ENCODE results near the gene GEMIN2. TPM values are rescaled to one million over a fixed set of nuclear protein-coding genes. Genes with fewer than 3 reads are reported as not detected.
A peak's percentile ranks its signal among the peaks of the same experiment; 100 is the strongest.

Gene GEMIN2
- total RNA-seq, 1 donor from 2014 or later, result 24.3 TPM

DNA sequence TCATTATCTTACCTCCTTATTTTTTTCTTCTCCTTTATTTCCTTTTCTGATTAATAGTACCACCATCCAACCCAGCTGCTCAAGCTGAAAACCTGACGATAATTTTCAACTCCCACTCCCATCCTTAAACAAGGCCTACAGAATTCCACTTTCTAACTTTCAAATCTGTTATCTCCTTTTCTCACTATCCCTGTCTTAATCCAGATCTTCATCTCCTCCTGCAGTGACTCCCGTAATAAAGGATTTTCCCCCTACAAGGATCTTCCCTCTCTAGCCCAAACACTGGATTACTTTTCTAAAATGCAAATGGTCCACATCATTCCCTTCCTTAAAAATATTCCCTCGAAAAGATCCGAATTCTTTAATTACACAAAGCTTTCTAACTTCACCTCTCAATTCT is 54.5 kb downstream of the GEMIN2 start:
- peak overlapping the region; percentile 61 for H3K4me3 Mint-ChIP-seq (ENCODE audit: low read depth)
- peaks cover 3% of the 10 kb centered on the region for H3K36me3 Mint-ChIP-seq (ENCODE audit: insufficient read depth)
- TF ChIP-seq CTCF (IDR thresholded peaks at IDR 0.05; ENCODE audit: unreplicated experiment), result no peak
- peaks cover 11% of the 10 kb centered on the region for H3K4me1 Mint-ChIP-seq (ENCODE audit: low read depth)
- DNase-seq (ENCODE audit: low spot score, unreplicated experiment), result no peak
- H3K27me3 Mint-ChIP-seq, result no peaks in the 10 kb centered on the region
- peak overlapping the region; percentile 40 for H3K27ac Mint-ChIP-seq
- H3K9me3 Mint-ChIP-seq (ENCODE audit: low read depth), result no peaks in the 10 kb centered on the region

GRCh38 chr14:39169541-39169900 is 55.4 kb downstream of the GEMIN2 start:
- TF ChIP-seq CTCF (IDR thresholded peaks at IDR 0.05; ENCODE audit: unreplicated experiment), result no peak
- H3K27ac Mint-ChIP-seq, result peak overlapping the region; percentile 99
- H3K4me3 Mint-ChIP-seq (ENCODE audit: low read depth), result peak overlapping the region; percentile 79
- H3K4me1 Mint-ChIP-seq (ENCODE audit: low read depth), result peaks cover 11% of the 10 kb centered on the region
- peaks cover 3% of the 10 kb centered on the region for H3K36me3 Mint-ChIP-seq (ENCODE audit: insufficient read depth)
- H3K9me3 Mint-ChIP-seq (ENCODE audit: low read depth), result no peaks in the 10 kb centered on the region
- no peaks in the 10 kb centered on the region for H3K27me3 Mint-ChIP-seq
- no peak for DNase-seq (ENCODE audit: low spot score, unreplicated experiment)

GRCh38 chr14:39173198-39173597 is 59.1 kb downstream of the GEMIN2 start:
- no peaks in the 10 kb centered on the region for H3K9me3 Mint-ChIP-seq (ENCODE audit: low read depth)
- TF ChIP-seq CTCF (IDR thresholded peaks at IDR 0.05; ENCODE audit: unreplicated experiment), result no peak
- peaks cover 20% of the 10 kb centered on the region for H3K4me1 Mint-ChIP-seq (ENCODE audit: low read depth)
- peak overlapping the region; percentile 23 for H3K27ac Mint-ChIP-seq
- no peak for DNase-seq (ENCODE audit: low spot score, unreplicated experiment)
- no peaks in the 10 kb centered on the region for H3K27me3 Mint-ChIP-seq
- peaks cover 19% of the 10 kb centered on the region for H3K36me3 Mint-ChIP-seq (ENCODE audit: insufficient read depth)
- H3K4me3 Mint-ChIP-seq (ENCODE audit: low read depth), result peak overlapping the region; percentile 22

DNA sequence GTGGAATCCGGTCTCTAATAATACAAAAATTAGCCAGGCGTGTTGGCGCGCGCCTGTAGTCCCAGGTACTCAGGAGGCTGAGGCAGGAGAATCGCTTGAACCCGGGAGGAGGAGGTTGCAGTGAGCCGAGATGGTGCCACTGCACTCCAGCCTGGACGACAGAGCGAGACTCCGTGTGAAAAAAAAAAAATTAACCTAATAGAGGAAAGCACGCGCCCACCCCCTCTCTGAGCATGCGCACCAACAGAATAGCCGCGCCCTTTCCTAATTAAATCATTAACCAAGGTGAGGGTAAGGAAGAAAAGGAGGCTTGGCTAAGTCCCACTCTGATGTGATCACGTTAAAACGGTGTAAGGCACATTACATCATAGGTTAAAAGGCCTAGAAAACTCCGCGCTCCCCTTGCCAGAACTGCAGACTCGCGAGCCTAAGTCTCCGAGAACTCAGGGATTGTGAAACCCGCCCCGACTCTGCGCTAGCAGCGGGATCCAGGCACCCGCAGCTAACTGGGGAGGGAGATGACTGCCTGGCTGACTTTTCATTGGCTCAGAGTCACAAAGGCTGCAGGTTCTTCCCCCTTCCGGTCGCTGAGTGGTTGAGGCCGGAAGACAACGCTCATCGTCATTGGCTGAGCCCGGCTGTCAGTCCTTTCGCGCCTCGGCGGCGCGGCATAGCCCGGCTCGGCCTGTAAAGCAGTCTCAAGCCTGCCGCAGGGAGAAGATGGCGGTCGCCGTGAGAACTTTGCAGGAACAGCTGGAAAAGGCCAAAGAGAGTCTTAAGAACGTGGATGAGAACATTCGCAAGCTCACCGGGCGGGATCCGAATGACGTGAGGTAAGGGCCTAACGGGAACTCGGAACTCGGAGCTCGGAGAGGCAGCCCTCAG is 60.7 kb downstream of the GEMIN2 start, which contains the start of gene PNN:
Gene PNN (plus strand): TSS at position 695 of the 885 bp plus-strand sequence. CDS start 26 bp downstream, at position 721.
- no peaks in the 10 kb centered on the region for H3K9me3 Mint-ChIP-seq (ENCODE audit: low read depth)
- peak; percentile 92 for DNase-seq (ENCODE audit: low spot score, unreplicated experiment)
- H3K27me3 Mint-ChIP-seq, result no peaks in the 10 kb centered on the region
- TF ChIP-seq CTCF (IDR thresholded peaks at IDR 0.05; ENCODE audit: unreplicated experiment), result no peak
- peaks cover 16% of the 10 kb centered on the region for H3K4me1 Mint-ChIP-seq (ENCODE audit: low read depth)
- H3K36me3 Mint-ChIP-seq (ENCODE audit: insufficient read depth), result peaks cover 27% of the 10 kb centered on the region
- H3K27ac Mint-ChIP-seq, result peak within 1 kb of the TSS; percentile 100
- H3K4me3 Mint-ChIP-seq (ENCODE audit: low read depth), result peak within 1 kb of the TSS; percentile 100

- DNase-seq (ENCODE audit: low spot score, unreplicated experiment), result peak; percentile 49
- Mint-ChIP-seq H3K9me3 (ENCODE audit: low read depth) (no peaks in the 10 kb centered on the region), H3K36me3 (ENCODE audit: insufficient read depth) (peaks cover 28% of the 10 kb centered on the region), H3K4me1 (ENCODE audit: low read depth) (peaks cover 16% of the 10 kb centered on the region), H3K27me3 (no peaks in the 10 kb centered on the region), H3K4me3 (ENCODE audit: low read depth) (peak overlapping the region; percentile 100), H3K27ac (peak overlapping the region; percentile 100)
- TF ChIP-seq CTCF (IDR thresholded peaks at IDR 0.05; ENCODE audit: unreplicated experiment), result no peak
These were observed 61.5 kb downstream of the GEMIN2 start for GRCh38 chr14:39175445-39176262.

Data from progenitor cell of endocrine pancreas (in vitro differentiated cells).